Lower lobe of right lung (tissue), 2 donors: ENCODE measurements around the gene BRD7. TPM values are rescaled to one million over a fixed set of nuclear protein-coding genes. Genes with fewer than 3 reads are reported as not detected.
A peak's percentile ranks its signal among the peaks of the same experiment; 100 is the strongest.

ENCODE experiments used
- ATAC-seq, 2 donors: fragments of 200-7000 bp; cut with Tn5 transposase; one replicate each; pipeline ENCODE4 v1.9.1; 2020 to 2022; ENCODE audit warnings: mild to moderate bottlenecking in 2 of 2, moderate library complexity in 2 of 2
- DNase-seq: peaks from one replicate; pipeline ENCODE4 v3.0.0-alpha.2; 2020
- H3K27ac ChIP-seq: fragments of 200-600 bp; one replicate; pipeline ENCODE4 v1.8.0; 2022
- H3K27me3 ChIP-seq: fragments of 200-600 bp; one replicate; pipeline ENCODE4 v1.8.0; 2022; ENCODE audit warnings: low read depth
- H3K36me3 ChIP-seq: fragments of 200-600 bp; one replicate; pipeline ENCODE4 v1.8.0; 2022; ENCODE audit warnings: mild to moderate bottlenecking
- H3K4me1 ChIP-seq: fragments of 200-600 bp; one replicate; pipeline ENCODE4 v1.8.0; 2022
- H3K4me3 ChIP-seq: fragments of 200-600 bp; one replicate; pipeline ENCODE4 v1.8.0; 2022; ENCODE audit warnings: mild to moderate bottlenecking
- H3K9me3 ChIP-seq: fragments of 200-600 bp; one replicate; pipeline ENCODE4 v1.8.0; 2022
- intact Hi-C: fragments of 100-400 bp; cut with DNase I; formaldehyde crosslinking; loops from one replicate; pipeline ENCODE4 v1.11.0; 2022
- total RNA-seq: library from RNA; stranded (reverse); fragmentation: NEBNext Ultra II Directional; extraction: Animal tissue kit (Norgen Biotek cat#: 25700); gene quantifications from one replicate; pipeline ENCODE4 v1.2.1, GENCODE V29; 2021
- TF ChIP-seq, protein P1 (sequence below): fragments of 200-600 bp; IDR thresholded peaks from one replicate; pipeline ENCODE4 v1.8.0; 2022; ENCODE audit warnings: antibody characterized with exemption, mild to moderate bottlenecking
- donor health status: DM: no; HTN: yes; CAD: no; lungs with severe emphysema.

The BRD7 gene
- total RNA-seq, 1 donor from 2014 or later: 76.3 TPM

DNA sequence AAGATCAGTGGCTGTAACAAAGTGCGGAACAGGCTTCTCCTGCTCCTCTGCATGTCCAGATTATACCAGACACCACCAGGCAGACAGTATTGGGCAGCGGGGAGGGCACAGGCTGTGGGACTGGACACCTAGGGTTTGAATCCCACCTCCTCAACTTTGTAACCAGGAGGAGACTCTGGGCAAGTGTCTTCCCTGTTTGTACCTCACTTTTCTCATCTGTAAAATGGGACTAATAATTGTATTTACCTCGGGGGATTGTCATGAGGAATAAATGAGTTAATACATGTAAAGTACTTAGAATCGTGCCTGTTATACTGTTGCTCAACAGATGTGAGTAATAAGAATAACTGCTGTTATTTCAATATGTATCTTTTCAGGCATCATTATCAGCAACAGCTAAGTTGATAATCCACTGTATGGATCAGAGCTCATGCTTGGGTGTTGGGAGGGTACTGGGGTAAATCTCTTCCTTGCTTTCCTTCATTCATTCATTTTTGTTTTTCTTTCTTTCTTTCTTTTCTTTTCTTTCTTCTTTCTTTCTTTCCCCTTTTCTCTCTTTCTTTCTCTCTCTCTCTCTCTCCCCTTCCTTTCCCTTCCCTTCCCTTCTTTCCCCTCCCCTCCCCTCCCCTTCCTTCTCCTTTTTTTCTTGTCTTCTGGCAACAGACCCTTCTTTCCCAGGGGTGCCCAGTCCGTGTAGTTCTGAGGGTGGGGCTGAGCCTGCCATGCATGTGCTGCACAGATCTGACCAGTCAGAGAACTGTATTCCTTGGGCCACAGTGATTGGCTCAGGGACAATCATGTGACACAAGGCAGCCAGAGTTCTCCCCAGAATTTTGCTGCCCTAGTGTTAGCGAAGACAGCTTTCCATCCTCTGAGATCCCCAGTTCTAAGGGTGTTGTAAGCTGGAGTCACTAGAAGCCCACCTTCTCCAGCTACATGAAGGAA, 25.3 kb upstream of the BRD7 start:
- intact Hi-C loops: no loop called here
- Histone ChIP-seq H3K4me3 (no peak overlapping the region), H3K27me3 (peaks cover 3% of the 10 kb centered on the region), H3K9me3 (no peaks in the 10 kb centered on the region), H3K4me1 (no peaks in the 10 kb centered on the region), H3K27ac (no peak overlapping the region), H3K36me3 (no peaks in the 10 kb centered on the region)
- TF ChIP-seq, protein P1, sequence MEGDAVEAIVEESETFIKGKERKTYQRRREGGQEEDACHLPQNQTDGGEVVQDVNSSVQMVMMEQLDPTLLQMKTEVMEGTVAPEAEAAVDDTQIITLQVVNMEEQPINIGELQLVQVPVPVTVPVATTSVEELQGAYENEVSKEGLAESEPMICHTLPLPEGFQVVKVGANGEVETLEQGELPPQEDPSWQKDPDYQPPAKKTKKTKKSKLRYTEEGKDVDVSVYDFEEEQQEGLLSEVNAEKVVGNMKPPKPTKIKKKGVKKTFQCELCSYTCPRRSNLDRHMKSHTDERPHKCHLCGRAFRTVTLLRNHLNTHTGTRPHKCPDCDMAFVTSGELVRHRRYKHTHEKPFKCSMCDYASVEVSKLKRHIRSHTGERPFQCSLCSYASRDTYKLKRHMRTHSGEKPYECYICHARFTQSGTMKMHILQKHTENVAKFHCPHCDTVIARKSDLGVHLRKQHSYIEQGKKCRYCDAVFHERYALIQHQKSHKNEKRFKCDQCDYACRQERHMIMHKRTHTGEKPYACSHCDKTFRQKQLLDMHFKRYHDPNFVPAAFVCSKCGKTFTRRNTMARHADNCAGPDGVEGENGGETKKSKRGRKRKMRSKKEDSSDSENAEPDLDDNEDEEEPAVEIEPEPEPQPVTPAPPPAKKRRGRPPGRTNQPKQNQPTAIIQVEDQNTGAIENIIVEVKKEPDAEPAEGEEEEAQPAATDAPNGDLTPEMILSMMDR: no peak
- ATAC-seq: no peak
- DNase-seq: no peak

- ATAC-seq (no peak), DNase-seq (no peak)
- Histone ChIP-seq H3K27me3 (peaks cover 3% of the 10 kb centered on the region), H3K27ac (no peak overlapping the region), H3K36me3 (no peaks in the 10 kb centered on the region), H3K4me3 (no peak overlapping the region), H3K9me3 (no peaks in the 10 kb centered on the region), H3K4me1 (no peaks in the 10 kb centered on the region)
- intact Hi-C loops: no loop called here
- TF ChIP-seq, protein P1: no peak
Observed at GRCh38 chr16:50393416-50393815, 24.6 kb upstream of the BRD7 start.

- H3K27me3 ChIP-seq: peaks cover 3% of the 10 kb centered on the region
- H3K4me1 ChIP-seq: no peaks in the 10 kb centered on the region
- H3K9me3 ChIP-seq: no peaks in the 10 kb centered on the region
- TF ChIP-seq, protein P1: no peak
- ATAC-seq (no peak), DNase-seq (no peak)
- no peak overlapping the region for H3K4me3 ChIP-seq
- H3K36me3 ChIP-seq: no peaks in the 10 kb centered on the region
- intact Hi-C loops: no loop called here
- H3K27ac ChIP-seq: no peak overlapping the region
Observed at GRCh38 chr16:50390914-50391716, 22.3 kb upstream of the BRD7 start.

GRCh38 chr16:50390371-50390771, 21.6 kb upstream of the BRD7 start:
- Histone ChIP-seq H3K27me3 (peaks cover 3% of the 10 kb centered on the region), H3K4me3 (no peak overlapping the region), H3K9me3 (no peaks in the 10 kb centered on the region), H3K4me1 (no peaks in the 10 kb centered on the region), H3K27ac (no peak overlapping the region), H3K36me3 (no peaks in the 10 kb centered on the region)
- no peak for DNase-seq
- intact Hi-C loops: no loop called here
- ATAC-seq: no peak
- TF ChIP-seq, protein P1: no peak

- ATAC-seq: peak in 1 of 2 donors; percentile 15
- H3K36me3 ChIP-seq: no peaks in the 10 kb centered on the region
- no peak overlapping the region for H3K27ac ChIP-seq
- no peak for DNase-seq
- TF ChIP-seq, protein P1: no peak
- peaks cover 3% of the 10 kb centered on the region for H3K27me3 ChIP-seq
- intact Hi-C loops: no loop called here
- no peaks in the 10 kb centered on the region for H3K9me3 ChIP-seq
- no peaks in the 10 kb centered on the region for H3K4me1 ChIP-seq
- no peak overlapping the region for H3K4me3 ChIP-seq
Observed at GRCh38 chr16:50389900-50390299, 21.1 kb upstream of the BRD7 start.
